Nephron progenitor cell (in vitro differentiated cells): Measurements from ENCODE around the gene ATL2.
"Not testable (repeated sequence)": the region's sequence is repeated elsewhere in the genome, so short reads cannot be mapped to it uniquely, and the experiment has no call there.

Experiments used
- DNase-seq: peaks from one replicate; pipeline ENCODE4 v3.0.0; 2021
- H3K27ac Mint-ChIP-seq: 2 replicates; pipeline ENCODE4 v1.8.0; 2021; ENCODE audit warnings: mild to moderate bottlenecking, moderate library complexity, mixed read lengths
- H3K27me3 Mint-ChIP-seq: 2 replicates; pipeline ENCODE4 v1.8.0; 2021; ENCODE audit warnings: mild to moderate bottlenecking, low read depth, mixed read lengths; ENCODE audit not compliant: poor library complexity
- H3K36me3 Mint-ChIP-seq: 2 replicates; pipeline ENCODE4 v1.8.0; 2021; ENCODE audit warnings: low read depth, mixed read lengths
- H3K4me1 Mint-ChIP-seq: 2 replicates; pipeline ENCODE4 v1.8.0; 2021; ENCODE audit warnings: mixed read lengths
- H3K4me3 Mint-ChIP-seq: 2 replicates; pipeline ENCODE4 v1.8.0; 2021; ENCODE audit warnings: mild to moderate bottlenecking, moderate library complexity, mixed read lengths
- H3K9me3 Mint-ChIP-seq: 2 replicates; pipeline ENCODE4 v1.8.0; 2021; ENCODE audit warnings: mild to moderate bottlenecking, moderate library complexity, mixed read lengths
- TF ChIP-seq, protein P1 (sequence below): fragments of 200-600 bp; sonication (generic); IDR thresholded peaks from 2 replicates; pipeline ENCODE4 v1.5.0; 2021; ENCODE audit warnings: antibody characterized with exemption

ATL2 gene

DNA sequence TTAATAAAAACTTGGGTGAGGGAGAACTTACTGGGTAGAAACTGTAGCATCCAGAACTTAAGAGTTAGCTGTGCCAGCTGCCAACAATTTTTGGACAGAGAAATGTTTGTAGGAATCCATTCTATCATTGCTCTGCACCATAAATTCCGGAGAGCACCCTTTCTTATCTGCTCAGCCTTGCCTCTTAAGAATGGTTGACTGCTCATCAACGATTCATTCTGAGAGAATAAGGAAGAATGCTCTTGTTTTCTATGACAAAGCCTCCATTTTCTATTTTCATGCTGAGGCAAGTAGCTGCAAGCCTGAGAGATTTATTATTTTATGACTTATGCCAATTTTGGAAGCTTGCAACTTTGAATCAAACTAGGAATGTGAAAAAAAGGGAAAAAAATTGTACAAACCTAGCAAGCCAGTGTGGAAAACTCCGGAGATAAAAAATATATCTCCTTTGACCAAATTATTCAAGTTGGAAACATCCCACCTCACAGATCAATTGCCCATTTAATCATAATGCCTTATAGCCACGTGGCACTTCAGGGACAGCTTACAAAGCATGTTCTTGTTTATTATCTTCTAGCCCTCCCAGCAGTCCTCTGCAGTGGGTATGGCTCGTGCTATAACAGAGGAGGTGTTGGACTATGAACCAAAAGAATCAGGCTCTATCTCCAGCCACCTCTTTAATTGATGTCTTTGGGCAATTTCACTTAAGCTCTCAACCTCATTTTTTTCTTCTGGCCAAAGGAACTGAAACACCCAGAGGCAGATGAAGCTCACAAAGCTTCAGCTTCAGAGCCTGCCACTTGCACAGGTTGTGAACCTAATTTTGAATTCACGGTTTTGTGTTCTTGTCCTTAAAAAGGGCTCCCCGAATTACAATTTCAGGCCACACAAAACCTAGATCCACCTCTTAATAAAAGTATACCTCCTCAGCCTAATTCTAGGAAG lies 40.9 kb upstream of the ATL2 start:
- Mint-ChIP-seq H3K9me3 (peaks cover 27% of the 10 kb centered on the region), H3K4me3 (no peak overlapping the region), H3K27me3 (peaks cover 4% of the 10 kb centered on the region), H3K4me1 (peaks cover 26% of the 10 kb centered on the region), H3K27ac (no peak overlapping the region), H3K36me3 (peaks cover 5% of the 10 kb centered on the region)
- no peak for DNase-seq
- TF ChIP-seq, protein P1, sequence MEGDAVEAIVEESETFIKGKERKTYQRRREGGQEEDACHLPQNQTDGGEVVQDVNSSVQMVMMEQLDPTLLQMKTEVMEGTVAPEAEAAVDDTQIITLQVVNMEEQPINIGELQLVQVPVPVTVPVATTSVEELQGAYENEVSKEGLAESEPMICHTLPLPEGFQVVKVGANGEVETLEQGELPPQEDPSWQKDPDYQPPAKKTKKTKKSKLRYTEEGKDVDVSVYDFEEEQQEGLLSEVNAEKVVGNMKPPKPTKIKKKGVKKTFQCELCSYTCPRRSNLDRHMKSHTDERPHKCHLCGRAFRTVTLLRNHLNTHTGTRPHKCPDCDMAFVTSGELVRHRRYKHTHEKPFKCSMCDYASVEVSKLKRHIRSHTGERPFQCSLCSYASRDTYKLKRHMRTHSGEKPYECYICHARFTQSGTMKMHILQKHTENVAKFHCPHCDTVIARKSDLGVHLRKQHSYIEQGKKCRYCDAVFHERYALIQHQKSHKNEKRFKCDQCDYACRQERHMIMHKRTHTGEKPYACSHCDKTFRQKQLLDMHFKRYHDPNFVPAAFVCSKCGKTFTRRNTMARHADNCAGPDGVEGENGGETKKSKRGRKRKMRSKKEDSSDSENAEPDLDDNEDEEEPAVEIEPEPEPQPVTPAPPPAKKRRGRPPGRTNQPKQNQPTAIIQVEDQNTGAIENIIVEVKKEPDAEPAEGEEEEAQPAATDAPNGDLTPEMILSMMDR: no peak

DNA sequence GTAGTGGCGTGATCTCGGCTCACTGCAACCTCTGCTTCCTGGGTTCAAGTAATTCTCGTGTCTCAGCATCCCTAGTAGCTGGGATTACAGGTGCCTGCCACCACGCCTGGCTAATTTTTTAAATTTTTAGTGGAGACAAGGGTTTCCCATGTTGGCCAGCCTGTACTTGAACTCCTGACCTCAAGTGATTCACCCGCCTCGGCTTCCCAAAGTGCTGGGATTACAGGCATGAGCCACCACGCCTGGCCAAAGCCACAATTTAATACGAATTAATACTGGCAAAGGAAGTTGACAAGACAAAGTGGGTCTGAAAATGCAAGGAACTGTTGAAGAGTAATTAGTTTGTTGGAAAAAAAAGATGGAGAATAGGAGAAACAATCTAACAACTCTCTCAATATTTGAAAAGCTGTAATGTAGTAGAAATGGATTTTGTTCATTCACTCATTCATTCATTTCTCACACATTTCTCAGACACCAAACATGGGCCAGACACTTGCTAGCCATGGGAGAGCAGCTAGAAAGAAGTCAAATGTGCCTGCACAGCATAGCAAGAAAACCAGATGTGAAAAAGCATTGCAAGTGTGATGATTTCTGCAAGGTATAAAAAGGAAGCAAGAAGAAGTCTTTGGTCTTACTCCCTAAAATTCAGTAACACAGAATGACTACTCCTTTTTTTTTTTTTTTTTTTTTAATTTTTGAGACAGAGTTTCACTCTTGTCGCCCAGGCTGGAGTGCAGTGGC lies 39.4 kb upstream of the ATL2 start:
- peaks cover 12% of the 10 kb centered on the region for H3K36me3 Mint-ChIP-seq
- peaks cover 19% of the 10 kb centered on the region for H3K4me1 Mint-ChIP-seq
- H3K9me3 Mint-ChIP-seq: peaks cover 36% of the 10 kb centered on the region
- H3K4me3 Mint-ChIP-seq: no peak overlapping the region
- H3K27ac Mint-ChIP-seq: no peak overlapping the region
- no peak for DNase-seq
- peaks cover 4% of the 10 kb centered on the region for H3K27me3 Mint-ChIP-seq
- TF ChIP-seq, protein P1: no peak

DNA sequence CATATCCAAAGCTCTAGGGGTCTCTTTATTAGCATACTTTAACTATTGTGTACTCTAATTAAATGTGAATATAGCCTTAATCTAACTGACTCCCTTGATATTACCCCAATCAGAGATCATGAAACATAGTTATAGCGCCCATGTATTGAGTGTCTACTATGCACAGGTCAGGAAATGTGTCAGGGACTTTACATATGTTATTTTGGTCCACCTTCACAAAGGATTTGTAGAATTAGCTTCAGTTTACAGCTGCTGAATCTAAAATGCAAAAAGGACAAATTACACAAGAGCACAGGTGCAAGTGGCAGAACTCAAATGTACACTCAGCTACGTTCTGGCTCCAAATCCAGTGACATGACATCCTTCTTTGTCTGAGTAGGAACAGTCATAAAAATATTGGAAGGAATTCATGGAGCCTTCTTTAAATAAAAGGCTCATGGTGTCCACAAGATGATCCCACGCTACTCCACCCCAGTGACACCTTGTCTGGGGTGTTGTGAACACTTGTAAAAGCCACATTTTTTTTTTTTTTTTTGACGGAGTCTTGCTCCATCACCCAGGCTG lies 38.7 kb upstream of the ATL2 start:
- Mint-ChIP-seq H3K4me1 (peaks cover 13% of the 10 kb centered on the region), H3K27ac (no peak overlapping the region), H3K27me3 (peaks cover 4% of the 10 kb centered on the region), H3K4me3 (no peak overlapping the region), H3K9me3 (peaks cover 36% of the 10 kb centered on the region), H3K36me3 (peaks cover 12% of the 10 kb centered on the region)
- no peak for DNase-seq
- TF ChIP-seq, protein P1: no peak

DNA sequence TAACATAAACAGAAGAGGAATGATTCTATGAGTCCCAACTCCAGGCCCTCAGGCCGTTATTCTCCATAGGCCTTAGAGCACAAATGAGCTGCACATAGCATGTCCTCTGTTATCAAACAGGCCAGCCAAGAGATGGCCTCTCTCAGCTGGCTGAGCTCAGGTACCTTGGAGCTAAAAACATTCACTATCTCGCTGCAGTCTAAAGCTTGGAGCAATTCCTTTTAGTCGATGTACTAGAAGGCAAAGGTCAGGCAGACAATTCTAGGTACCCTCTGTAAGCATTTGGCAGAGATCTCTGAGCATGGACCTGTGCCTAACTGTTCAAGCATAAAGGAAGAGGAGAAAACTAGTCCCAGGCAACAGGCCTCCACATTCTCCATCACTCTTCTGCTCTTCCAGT lies 38.0 kb upstream of the ATL2 start:
- Mint-ChIP-seq H3K27me3 (peaks cover 4% of the 10 kb centered on the region), H3K4me3 (no peak overlapping the region), H3K27ac (no peak overlapping the region), H3K36me3 (peaks cover 12% of the 10 kb centered on the region), H3K4me1 (peaks cover 8% of the 10 kb centered on the region), H3K9me3 (peaks cover 36% of the 10 kb centered on the region)
- DNase-seq: no peak
- TF ChIP-seq, protein P1: no peak

DNA sequence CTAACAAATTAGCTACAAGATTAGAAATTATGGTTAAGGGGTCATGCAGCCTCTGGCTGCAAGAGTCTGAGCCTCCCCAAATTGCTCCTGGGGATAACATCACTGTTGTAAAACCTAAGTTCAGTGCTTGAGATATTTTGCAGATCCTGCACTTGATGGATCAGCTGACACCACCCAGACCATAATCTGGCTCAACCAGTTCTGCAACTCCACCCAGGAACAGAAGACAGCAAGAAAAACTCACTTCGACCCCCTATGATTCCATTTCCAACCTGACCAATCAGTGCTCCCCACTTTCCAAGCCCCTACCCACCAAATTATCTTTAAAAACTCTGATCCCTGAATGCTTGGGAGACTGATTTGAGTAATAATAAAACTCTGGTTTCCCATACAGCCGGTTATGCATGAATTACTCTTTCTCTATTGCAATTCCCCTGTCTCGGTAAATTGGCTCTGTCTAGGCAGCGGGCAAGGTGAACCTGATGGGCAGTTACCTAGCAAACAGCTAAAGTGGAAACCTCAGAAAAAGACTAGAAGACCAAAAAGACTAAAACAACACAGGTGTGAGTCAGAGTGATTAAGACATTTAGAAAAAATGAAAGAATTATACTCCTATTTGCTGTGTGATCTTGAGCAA lies 35.3 kb upstream of the ATL2 start:
- Mint-ChIP-seq H3K36me3 (peaks cover 12% of the 10 kb centered on the region), H3K9me3 (peaks cover 36% of the 10 kb centered on the region)
- not testable (repeated sequence) for H3K27ac Mint-ChIP-seq, H3K27me3 Mint-ChIP-seq, H3K4me3 Mint-ChIP-seq, H3K4me1 Mint-ChIP-seq, DNase-seq
